GM21423 (cell line): ENCODE data around the gene BRD1.
"Not testable (repeated sequence)": the region's sequence is repeated elsewhere in the genome, so short reads cannot be mapped to it uniquely, and the experiment has no call there.

ENCODE experiments used
- ATAC-seq: cut with Tn5 transposase; IDR thresholded peaks from one replicate; pipeline ENCODE4 v1.9.1; 2021; ENCODE audit warnings: mild to moderate bottlenecking, moderate library complexity; ENCODE audit not compliant: unreplicated experiment

BRD1 gene

DNA sequence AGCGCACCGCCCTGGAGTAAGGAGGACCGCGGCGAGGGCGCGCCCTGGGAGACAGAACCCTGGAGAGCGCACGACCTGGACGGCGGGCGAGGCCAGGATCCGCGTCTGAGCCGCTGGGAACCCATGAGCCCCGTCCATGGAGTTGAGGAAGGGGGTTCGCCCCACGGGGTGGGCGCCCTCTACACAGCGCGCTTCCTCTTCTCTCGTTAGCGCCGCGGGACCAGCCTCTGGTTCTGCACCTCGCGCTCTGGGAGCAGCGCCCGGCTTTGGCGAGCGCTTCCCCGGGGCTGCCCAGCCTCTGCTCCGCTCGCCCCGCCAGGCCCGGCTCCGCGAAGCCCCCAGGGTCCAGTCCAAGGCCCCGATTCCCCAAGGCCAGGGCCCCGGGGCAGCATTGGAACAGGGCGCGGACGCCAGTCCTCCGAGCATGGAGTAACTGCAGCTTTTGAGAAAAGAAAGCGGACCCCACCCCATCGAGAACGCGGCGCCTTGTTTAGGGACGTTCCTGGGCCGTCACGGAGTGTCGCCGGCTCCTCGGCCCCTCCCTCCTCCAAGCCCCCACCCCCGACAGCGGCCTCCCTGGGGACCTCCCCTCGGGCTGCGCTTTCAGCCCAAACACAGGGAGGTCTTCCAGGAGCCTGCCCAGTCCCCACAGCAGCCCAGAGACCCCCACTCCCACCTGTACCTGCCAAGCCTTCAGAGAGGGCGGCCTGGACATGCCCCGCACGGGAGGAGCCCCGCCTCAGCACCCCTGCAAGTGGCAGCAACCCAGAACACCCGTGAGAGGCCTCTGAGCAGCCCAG, 56.2 kb downstream of the BRD1 start:
- no peak for ATAC-seq

DNA sequence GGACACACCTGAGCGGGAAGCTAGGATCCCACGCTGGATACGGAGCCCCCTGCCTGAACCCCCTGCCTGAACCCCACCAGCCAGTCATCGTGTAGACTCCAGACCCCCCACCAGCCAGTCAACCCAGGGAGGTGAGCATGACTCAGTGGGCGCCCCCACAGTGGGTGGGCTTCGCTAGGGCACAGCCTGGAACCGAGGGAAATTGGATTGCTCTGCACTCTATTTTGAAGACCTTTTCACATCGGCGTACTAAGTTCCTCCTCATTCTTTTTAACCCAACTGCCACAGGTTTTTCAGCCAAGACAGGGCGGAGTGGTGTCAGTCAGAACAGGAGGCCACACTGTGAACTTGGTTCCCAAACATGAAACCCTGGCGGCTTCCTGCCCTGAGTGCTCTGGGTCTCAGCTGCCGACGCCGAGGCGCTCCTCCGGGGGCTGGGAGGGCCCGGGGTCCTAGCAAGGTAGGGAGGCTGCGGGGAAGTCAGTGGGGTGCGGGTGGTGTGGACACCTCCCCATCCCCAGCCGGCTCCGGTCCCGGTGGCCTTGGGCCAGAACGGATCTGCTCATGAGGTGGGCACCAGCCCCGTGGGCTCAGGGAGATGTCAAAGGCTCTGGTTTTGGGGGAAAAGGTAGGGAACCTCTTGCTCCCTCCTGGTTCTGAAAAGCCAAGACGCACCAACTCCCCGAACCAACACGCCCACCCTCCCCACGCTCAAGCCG, 57.0 kb downstream of the BRD1 start:
- ATAC-seq: no peak

DNA sequence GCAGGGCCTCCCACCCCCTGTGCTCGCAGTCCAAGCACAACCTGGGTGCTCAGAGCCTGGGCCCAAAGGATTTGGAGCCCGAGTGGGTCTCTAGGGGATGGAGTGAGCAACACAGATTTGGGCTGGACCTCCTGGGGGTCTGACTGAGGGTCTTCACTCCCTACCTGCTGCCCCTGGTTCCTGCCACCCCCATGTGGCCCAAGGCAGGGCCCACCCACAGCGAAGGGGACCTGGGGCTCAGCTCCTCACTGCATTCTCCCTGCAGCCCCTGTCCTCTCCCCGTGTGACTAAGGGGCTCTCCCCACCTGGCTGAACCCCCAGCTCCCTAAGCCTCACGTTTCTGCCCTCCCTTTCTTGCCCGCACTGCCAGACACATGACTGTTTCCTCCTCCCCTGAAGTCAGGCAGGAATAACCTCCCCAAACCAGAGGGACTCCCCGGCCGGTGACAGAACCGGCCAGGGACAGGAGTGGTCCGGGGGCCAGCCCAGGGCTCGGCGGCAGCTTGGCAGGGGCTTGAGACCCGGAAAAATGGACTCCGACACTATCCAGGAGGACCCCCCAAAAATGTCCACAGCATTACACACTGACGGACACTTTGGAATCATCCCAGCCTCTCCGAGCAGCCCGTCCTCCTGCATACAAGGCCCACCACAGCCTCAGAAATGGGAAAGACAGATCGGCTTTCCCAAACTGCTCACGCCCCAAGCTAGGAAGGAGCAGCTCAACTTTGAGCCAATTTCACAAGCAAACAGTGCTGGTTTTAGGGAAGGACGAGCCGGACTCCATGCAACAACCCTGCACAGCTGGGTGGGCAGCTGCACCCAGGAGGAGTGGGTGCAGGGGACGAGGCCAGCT, 57.8 kb downstream of the BRD1 start:
- ATAC-seq: no peak

DNA sequence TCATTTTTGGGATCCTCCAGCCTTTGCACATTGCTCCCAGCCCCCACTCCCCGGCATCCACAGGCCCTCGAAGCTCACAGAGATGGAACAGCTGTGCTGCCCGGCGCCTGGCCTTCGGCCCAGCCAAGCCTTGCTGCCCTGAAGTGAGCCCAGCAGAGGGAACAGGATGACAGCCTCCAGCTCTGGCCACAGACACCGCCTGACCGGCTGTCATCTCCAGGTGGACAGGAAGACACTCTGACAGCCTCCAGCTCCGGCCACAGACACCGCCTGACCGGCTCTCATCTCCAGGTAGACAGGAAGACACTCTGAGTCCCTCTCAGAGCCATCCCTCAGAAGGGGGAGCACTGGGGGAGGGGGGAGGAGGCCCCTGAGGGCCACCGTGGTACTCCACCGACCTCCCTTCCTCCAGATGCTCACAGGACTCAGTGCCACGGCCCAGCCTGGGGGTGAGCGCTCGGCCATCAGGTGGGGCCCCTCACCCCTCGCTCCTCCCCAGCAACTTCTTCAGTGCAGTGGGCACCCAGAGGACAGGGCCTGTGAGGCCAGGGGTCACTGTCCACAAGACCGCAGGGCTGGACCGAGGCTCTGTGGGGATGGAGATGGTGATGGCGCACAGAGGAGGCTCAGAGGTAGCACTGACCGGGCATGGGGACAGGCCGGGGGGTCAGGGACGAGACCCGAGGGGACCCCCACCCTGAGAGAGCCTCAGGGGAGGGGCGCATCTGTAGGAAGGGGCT, 58.6 kb downstream of the BRD1 start:
- no peak for ATAC-seq

DNA sequence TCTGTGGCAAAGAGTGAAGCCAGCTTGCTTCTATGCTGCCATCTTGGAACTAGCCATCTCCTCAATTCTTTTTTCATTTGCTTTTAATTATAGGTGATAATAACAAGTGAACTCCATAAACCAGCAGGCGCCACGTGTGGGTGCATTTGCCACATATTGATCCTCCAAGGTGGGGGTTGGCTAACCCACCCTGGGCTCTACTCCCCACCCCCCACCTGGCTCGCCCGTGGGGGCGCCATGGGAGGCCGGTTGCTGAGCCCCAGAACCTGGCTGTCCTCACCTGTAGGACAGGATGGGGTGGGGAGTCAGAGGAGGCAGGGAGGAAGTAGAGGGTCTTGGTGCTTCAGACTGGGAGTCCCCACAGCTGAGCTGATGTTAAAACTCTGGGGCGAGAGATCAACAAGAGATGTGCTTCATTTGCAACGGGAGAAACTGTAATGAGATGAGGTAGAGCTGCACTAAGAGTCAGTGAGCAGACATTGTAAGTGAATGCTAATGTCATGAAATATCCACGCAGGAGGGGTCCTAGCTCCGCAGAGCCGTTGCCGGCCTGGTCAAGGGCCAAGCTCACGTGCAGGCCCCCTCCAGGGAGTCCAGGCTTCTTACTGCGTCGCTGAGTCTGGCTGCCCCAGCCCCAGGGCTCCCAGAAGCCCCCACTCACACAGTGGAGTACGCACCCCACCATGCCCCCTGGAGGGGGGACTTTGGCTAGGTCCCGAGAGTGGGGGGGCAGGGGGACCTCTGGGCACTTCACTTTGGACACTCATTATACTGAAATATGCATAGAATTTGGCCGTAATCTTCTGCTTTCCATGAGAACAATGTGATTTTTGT, 59.4 kb downstream of the BRD1 start:
- ATAC-seq: no peak

DNA sequence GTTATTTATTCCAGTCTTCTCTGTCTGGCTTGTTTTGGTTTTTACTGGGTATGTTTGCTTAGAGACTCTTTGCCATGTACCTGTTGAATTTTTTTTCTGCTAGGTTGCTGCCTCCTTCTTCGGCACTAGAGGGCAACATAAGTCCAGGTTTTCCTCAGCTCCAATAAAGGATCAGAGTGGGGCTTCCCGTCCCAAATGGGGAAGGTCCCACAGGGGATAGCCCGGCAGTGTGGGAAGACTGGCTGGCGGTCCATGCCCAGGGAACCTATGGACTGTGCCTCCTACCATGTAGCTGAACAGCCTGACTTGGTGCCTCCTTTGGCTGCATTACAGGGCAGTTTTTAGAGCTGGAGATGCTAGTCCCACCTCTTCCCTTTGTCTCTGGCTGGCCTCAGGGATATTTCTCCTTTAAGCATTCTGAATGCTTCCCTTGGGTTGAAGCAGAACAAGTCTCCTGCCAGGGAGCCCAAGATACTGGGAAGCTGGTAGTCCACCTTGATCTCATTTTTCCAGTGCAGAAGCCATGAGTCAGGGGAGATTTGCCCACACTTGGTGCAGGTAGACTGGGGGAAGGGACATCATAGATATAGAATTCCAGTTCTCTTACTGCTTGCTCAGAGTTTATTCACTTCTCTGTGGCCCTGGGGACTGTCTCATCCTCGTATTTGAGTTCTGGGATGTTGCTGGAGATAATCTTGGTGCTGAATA, 60.2 kb downstream of the BRD1 start:
- ATAC-seq: no peak

DNA sequence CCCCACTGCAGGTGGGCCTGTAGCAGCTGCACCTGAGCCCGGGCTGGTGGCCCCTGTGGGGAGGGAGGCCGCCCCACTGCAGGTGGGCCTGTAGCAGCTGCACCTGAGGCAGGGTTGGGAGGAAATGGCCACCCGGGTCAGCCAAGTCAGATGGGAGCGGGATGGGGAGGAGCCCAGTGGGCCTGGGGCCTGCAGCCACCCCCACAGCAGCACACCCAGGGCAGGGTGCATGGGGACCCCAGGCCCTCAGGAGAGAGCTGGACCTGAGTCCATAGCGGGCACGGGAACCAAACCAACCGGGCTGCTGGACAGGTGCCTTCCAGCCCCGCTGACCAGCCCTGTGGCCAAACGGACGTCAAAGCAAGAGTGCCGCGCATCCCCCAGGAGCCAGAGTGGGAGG, 61.7 kb downstream of the BRD1 start:
- no peak for ATAC-seq

DNA sequence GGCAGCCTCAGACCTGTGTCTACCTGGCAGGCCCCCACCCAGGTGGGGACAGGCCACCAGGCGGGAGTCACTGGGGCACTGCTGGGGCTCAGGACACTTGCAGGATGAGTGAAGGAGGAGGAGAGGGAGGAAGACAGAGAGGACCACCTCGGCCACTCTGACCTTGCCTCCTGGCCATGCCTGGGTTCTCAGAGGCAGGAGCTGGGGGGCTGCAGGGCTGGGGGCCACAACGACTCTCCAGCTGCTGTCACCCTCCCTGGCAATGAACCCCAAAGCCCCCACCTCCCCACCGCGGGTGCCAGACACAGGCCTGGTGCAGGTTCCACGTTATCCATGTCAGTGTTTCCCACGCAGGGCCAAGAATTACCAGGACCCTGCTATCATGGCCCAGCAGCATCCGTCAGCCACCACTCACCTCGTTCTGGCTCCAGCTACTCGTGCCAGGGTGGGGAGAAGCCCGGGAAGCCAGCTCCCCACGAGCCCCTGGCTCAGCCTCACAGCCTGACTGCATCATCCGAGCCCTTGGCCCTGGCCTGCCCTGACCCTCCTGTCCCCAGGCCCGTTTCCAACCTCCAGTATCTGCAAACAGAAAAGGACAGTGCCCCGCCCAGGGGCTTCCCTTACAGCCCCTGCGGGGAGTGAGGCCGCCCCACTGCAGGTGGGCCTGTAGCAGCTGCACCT, 62.4 kb downstream of the BRD1 start:
- ATAC-seq: no peak

DNA sequence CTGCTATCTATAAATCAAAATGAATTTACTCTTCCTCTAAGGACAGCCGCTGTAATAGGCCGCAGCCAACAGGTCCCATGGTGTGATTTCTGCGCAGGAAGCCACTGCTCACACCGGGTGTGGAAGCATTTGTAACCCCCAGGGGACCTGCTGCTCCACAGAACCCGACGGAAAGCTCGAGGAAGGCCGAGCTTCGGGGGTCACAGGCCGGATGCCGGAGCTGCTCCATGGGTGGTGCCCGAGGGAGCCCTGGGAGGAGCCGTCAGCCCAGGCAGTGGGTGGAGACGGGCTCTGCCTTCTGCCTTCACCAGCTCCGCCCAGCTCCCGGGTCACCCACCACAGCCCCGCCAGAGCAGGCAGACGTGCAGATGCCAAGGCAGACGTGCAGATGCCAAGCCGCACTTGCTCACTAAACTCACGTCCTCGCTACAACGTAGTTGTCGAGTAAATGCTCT, 63.5 kb downstream of the BRD1 start:
- no peak for ATAC-seq

DNA sequence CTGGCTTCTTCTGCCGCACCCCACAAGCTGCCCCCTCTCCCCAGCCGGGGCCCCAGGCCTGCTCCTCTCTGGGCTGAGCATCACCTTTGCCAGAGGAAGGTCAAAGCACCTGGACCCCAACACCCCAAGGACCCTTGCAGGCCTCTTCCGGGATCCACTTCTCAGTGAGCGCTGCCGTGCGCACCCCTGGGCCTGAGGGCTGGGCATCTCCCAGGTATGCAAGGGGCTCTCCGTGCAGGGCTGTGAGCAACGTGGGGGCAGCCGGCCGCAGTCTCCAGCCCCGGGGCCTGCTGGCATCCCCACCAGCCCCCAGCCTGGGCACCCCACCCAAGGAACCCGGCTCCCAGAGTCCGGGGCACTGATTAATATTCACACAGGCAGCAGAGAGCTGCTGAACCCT, 64.0 kb downstream of the BRD1 start:
- no peak for ATAC-seq

DNA sequence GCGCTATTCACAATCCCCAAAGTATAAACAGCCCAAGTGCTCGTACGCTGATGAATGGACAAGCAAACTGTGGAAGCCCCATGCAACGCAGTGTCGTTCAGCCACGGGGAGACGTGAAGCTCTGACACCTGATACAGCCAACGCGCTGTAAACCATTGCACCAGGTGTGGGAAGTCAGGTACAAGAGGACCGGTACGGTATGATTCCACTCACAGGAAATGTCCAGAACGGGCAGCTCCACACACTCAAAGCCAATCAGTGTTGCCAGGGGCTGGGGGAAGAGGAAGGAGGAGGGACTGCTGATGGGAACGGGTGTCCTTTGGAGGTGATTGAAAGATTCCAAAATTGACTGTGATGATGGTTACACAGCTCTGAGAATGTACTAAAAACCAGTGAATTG, 64.5 kb downstream of the BRD1 start:
- ATAC-seq: no peak

DNA sequence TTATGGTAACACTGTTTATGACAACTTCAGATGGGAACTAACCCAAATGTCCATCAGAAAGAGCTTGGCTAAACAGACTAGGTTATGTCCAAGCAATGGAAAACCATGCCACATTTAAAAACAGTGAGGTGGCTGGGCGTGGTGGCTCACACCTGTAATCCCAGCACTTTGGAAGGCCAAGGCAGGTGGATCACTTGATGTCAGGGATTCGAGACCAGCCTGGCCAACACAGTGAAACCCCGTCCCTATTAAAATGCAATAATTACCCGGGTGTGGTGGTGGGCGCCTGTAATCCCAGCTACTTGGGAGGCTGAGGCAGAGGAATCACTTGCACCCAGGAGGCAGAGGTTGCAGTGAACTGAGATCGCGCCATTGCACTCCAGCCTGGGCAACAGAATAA, 65.1 kb downstream of the BRD1 start:
- not testable (repeated sequence) for ATAC-seq

DNA sequence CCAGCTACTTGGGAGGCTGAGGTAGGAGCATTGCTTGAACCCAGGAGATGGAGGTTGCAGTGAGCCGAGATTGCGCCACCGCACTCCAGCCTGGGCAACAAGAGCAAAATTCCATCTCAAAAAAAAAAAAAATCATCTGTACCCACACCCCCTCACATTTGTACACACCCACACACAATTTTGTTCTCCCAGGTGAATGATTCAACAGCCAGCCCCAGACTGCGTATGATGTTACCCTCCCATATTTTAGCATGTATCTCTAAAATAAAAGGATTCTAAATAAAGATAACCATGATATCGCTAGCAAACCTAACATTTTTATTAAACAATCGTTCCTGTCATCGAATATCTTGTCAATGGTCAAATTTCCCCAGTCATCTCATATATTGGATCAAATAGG, 65.8 kb downstream of the BRD1 start:
- no peak for ATAC-seq

DNA sequence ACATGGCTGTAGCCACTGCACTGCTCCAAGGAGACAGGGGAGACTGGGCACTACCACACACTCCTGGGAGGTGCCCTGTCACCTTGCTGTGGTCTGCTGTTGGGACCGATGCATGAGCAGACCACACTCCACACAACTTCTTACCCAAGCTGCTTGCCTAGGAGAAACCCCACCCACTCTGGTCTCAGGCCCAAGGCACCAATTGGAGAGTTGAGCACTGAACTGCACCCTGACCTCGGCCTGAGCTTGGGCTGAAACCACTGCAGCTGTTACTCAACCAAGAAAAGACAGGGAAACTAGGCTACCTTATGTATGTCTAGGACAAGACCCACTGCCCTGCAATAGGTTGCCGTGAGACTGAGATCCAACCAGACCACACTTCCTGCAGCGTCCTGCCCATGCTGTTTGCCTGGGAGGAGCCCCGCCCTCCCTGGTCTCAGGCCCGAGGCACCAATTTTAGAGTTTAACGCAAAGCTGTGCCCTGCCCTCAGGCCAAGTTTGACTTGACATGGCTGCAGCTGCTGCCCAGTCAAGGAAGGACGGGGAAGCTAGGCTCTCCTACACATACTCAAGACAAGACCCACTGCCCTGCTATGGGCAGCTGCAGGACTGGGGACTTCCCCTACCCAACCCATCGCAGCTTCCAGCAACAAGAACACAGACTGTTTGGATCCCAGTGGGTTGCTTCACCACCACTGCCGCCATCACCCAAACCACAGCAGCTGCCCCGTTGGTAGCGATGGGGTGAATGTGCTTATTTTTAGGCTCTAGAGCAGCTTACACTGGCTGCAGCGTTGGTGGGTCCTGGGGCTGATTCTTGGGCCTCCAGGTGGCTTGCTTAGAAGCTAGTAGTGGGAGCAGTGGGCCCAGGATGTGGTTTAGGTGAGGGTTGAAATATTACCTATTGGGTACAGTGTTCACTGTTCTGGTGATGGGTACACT, 66.8 kb downstream of the BRD1 start:
- peak; percentile 52 for ATAC-seq

DNA sequence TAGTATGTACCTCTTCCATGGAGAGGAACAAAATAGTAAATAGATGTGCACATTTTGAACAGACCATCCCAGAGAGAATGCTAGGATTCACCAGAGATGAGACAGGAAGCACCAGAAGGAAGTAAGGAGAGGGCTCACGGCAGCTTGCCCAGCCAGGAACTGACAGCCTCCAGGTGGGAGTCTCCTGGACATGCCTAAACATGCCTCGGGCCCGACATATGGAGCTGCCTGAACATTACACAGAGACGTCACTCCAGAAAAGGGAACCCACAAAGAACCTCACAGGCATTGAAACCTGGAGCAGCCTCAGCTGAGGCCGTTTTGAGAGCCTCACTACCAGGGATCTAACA, 67.4 kb downstream of the BRD1 start:
- no peak for ATAC-seq

DNA sequence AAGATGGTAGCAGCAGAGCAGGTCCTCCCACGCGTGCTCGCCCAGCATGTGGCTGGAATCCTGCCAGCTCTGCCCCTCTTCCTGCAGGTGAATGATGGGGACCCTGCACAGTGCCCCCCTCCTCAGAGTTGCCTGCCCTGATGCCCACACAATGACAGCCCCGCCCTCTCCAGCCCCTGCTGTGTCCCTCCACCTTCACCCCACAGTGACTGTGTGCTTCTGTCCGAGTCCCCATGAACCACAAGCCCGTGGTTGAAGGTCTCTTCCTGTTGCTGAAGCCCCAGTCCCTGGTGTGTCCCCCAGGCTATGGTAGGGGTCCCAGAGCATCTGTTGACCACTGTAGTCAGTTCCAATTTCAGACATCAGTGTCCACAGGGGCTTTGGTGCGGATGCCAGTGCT, 71.0 kb downstream of the BRD1 start:
- no peak for ATAC-seq

DNA sequence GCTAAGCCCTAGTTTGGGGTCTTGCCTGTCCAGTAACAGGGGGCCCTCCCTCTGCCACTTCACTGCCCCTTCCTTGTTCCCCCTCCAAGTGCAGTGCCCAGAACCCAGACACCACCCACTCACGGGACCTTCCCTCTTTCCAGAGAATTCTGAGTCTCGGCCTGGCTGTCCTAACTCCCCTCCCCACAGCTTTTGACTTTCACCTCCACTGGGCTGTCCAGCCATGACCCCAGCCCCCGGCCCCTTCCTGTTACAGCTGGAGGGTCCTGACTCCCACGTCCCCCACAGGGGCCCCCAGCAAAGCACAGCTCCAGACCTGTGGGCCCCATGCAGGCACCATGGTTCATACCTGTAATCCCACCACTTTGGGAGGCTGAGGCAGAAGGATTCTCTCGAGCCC, 71.5 kb downstream of the BRD1 start:
- ATAC-seq: no peak

DNA sequence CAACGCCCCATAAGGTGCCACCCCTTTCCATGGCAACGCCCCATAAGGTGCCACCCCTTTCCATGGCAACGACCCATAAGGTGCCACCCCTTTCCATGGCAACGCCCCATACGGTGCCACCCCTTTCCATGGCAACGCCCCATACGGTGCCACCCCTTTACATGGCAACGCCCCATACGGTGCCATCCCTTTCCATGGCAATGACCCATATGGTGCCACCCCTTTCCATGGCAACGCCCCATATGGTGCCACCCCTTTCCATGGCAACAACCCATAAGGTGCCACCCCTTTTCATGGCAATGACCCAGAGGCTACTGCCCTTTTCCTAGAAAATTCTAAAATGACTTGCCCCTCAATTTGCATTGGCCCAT, 72.1 kb downstream of the BRD1 start:
- no peak for ATAC-seq
